ENCODE data around the gene SLC35F1. TPM values are rescaled to one million over a fixed set of nuclear protein-coding genes. Genes with fewer than 3 reads are reported as not detected.

SLC35F1 gene
- total RNA-seq, 2 donors from 2014 or later: 1.2 to 3.6 TPM

GRCh38 chr6:118163542-118163941, 256.5 kb downstream of the SLC35F1 start:
- no peak for DNase-seq (ENCODE audit: low spot score)
- intact Hi-C loops (cut with DNase I): no loop called here

GRCh38 chr6:118165500-118165899, 258.4 kb downstream of the SLC35F1 start:
- no peak for DNase-seq (ENCODE audit: low spot score)
- intact Hi-C loops (cut with DNase I): no loop called here

GRCh38 chr6:118168421-118168820, 261.4 kb downstream of the SLC35F1 start:
- no peak for DNase-seq (ENCODE audit: low spot score)

GRCh38 chr6:118171852-118172251, 264.8 kb downstream of the SLC35F1 start:
- no peak for DNase-seq (ENCODE audit: low spot score)
- intact Hi-C loops (cut with DNase I): no loop called here

More at GRCh38 chr6:118168421-118168820, 261.4 kb downstream of the SLC35F1 start:
- intact Hi-C loops (cut with DNase I): no loop called here

- DNase-seq (ENCODE audit: low spot score): no peak
- intact Hi-C loops (cut with DNase I): no loop called here
Observed at GRCh38 chr6:118174071-118174470, 267.0 kb downstream of the SLC35F1 start.

- intact Hi-C loops (cut with DNase I): no loop called here
Observed at GRCh38 chr6:118177720-118178119, 270.7 kb downstream of the SLC35F1 start.

GRCh38 chr6:118179048-118179447, 272.0 kb downstream of the SLC35F1 start:
- intact Hi-C loops (cut with DNase I): no loop called here

More at GRCh38 chr6:118177720-118178119, 270.7 kb downstream of the SLC35F1 start:
- DNase-seq (ENCODE audit: low spot score): no peak

GRCh38 chr6:118186672-118187567, 279.9 kb downstream of the SLC35F1 start:
- intact Hi-C loops (cut with DNase I): no loop called here

More at GRCh38 chr6:118179048-118179447, 272.0 kb downstream of the SLC35F1 start:
- DNase-seq (ENCODE audit: low spot score): no peak

GRCh38 chr6:118187568-118188164, 280.6 kb downstream of the SLC35F1 start:
- intact Hi-C loops (cut with DNase I): no loop called here
- no peak for DNase-seq (ENCODE audit: low spot score)

More at GRCh38 chr6:118186672-118187567, 279.9 kb downstream of the SLC35F1 start:
- no peak for DNase-seq (ENCODE audit: low spot score)

- DNase-seq (ENCODE audit: low spot score): no peak
- intact Hi-C loops (cut with DNase I): no loop called here
Observed at GRCh38 chr6:118188561-118188960, 281.5 kb downstream of the SLC35F1 start.

- intact Hi-C loops (cut with DNase I): no loop called here
- no peak for DNase-seq (ENCODE audit: low spot score)
Observed at GRCh38 chr6:118197539-118197938, 290.5 kb downstream of the SLC35F1 start.

GRCh38 chr6:118198746-118199145, 291.7 kb downstream of the SLC35F1 start:
- no peak for DNase-seq (ENCODE audit: low spot score)
- intact Hi-C loops (cut with DNase I): no loop called here

- intact Hi-C loops (cut with DNase I): no loop called here
- DNase-seq (ENCODE audit: low spot score): no peak
Observed at GRCh38 chr6:118200160-118200559, 293.1 kb downstream of the SLC35F1 start.

- DNase-seq (ENCODE audit: low spot score): no peak
- intact Hi-C loops (cut with DNase I): no loop called here
Observed at GRCh38 chr6:118202517-118202916, 295.5 kb downstream of the SLC35F1 start.

GRCh38 chr6:118203545-118203944, 296.5 kb downstream of the SLC35F1 start:
- DNase-seq (ENCODE audit: low spot score): no peak
- intact Hi-C loops (cut with DNase I): no loop called here

- DNase-seq (ENCODE audit: low spot score): no peak
- intact Hi-C loops (cut with DNase I): no loop called here
Observed at GRCh38 chr6:118206221-118206620, 299.2 kb downstream of the SLC35F1 start.

GRCh38 chr6:118207947-118208346, 300.9 kb downstream of the SLC35F1 start:
- intact Hi-C loops (cut with DNase I): no loop called here
- DNase-seq (ENCODE audit: low spot score): no peak

- intact Hi-C loops (cut with DNase I): no loop called here
- DNase-seq (ENCODE audit: low spot score): no peak
Observed at GRCh38 chr6:118212451-118213173, 305.5 kb downstream of the SLC35F1 start.

GRCh38 chr6:118215269-118215668, 308.2 kb downstream of the SLC35F1 start:
- intact Hi-C loops (cut with DNase I): no loop called here
- no peak for DNase-seq (ENCODE audit: low spot score)

GRCh38 chr6:118216751-118217150, 309.7 kb downstream of the SLC35F1 start:
- intact Hi-C loops (cut with DNase I): no loop called here
- no peak for DNase-seq (ENCODE audit: low spot score)

Data from posterior vena cava (tissue), 2 donors.